ENCODE measurements around the gene PAPPA2.

The PAPPA2 gene

DNA sequence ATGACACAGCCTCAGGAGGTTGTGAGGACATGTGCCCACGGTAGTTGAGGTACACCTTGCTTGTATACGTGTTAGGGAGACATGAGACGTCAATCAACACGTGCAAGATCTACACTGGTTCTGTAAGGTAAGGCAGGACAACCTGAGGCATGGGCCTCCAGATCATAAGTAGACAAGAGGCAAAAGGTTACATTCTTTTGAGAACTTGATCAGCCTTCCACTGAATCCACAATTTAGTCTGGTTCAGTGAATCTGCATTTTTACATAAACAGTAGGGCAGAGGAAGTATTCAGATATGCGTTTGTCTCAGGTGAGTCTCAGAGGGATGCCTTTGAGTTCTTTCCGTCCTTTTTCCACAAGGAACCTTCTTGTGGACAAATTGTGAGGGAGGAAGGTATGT, 352.6 kb downstream of the PAPPA2 start:
- no peak for DNase-seq

DNA sequence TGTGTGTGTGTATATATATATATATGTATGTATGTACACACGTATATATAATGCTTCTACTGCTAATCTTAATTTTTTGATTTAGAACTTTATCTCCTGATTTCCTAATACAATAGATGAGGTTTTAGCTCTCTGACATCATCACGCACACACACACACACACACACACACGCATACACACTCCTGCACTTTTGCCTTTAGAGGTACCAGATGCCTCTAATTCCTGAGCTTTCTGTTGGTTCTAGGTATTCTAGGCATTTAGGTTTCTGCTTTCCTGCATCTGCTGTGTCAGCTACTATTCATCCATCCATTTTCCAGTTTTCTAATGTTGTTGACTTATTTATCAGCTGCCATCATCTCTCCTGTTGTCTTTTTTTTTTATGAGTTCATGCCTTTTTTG, 353.3 kb downstream of the PAPPA2 start:
- DNase-seq, result no peak

DNA sequence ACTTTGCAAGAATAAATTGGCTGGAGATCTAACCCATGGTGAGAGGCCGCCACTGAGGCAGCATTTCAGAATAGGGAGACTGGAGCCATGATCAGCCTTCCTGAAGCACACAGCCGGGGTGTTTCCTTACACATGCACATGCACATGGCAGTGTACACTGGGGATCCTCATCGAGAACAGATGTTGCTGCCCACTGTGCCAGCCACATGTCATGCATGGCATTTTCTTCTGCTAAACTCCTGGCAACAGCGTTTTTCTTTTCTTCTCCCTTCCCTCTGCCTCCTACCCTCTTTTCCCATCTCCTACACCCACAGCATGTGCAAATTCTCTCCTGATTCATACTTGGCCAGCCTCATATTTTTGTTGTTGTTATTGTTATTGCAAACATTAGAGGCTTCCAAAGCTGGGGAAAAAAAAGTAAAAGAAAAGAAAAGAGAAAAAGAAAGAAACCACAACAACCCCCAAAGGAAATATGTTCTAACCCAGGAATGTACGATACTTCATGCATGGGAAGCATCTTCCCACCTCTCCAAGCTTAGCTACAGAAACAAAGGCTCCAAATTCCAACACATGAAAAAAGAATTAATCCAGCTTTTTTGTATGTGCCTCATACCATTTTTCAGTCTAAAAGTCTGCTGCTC, 357.5 kb downstream of the PAPPA2 start:
- no peak for DNase-seq

DNA sequence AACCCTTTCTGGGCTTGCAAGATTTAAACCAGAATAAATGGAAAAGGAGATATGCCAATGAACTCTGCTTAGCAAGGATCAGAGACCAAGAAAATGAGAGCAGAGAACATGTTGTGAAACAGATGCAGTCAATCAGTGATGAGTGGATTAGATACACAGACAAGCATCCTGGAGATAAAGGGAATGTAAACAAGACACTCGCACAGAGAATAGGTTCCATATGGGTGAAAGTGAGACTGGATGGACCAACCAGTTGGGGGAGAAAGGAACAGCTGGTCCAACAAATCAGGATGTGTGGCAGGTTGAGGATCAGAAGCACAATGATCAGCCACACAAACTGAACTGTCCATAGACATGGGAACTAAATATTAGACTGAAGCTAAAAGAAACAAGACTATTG, 363.3 kb downstream of the PAPPA2 start:
- no peak for DNase-seq

DNA sequence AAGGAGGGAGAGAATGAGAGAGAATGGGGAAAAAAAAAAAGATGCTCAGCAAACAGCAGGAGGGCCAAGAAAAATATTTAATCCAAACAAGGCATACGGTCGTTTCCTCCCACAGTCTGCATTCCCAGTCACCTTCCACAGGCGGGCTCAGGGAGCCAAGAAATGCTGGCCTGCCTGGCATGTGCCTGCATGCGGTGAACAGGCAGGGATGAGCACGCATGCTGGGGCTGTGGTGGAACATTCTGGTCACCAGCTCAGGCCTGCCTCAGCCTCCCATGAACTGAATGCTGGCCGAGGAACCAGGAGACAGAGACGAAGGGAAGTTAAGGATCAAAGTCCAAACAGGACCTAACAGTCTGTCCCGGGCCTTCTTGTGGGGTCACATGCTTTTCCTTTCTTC, 366.3 kb downstream of the PAPPA2 start:
- no peak for DNase-seq

DNA sequence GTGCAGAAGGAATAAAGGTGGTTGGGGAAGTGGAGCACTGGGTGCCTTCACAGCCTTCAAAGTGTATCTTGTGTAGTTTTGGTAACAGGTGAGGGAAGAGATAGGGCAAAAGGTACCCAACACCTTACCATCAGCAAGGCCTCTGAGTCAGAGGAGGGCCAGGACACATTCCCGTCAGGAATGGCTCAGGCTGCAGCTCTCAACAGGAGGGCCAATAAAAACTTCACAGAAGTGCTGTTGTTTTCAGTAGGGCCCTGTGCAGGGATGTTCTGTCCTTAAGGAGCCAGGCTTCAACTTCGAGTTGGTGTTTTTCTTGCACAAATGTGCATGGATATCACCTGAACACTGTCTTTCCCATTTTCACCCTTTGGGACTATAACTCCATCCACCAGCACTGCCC, 368.2 kb downstream of the PAPPA2 start:
- DNase-seq, result no peak

DNA sequence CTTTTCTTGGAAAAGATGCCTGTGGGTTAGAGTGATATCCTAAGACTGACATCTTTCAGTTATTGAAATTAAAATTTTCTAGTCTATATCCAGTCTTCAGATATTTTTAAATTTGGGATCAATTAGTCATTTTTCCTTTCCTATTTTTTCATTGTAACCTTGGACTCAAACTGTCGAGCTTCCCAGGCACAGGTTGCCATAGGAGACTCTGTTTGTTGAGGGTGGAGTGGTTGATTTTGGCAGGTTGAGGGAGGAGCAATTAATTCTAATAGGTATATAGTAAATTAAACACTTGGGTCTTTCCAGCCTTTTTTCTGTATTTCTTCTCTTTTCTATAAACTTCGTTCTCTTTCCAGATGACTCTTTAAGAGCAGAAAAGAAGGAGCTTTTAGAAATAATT, 374.7 kb downstream of the PAPPA2 start:
- DNase-seq, result no peak

DNA sequence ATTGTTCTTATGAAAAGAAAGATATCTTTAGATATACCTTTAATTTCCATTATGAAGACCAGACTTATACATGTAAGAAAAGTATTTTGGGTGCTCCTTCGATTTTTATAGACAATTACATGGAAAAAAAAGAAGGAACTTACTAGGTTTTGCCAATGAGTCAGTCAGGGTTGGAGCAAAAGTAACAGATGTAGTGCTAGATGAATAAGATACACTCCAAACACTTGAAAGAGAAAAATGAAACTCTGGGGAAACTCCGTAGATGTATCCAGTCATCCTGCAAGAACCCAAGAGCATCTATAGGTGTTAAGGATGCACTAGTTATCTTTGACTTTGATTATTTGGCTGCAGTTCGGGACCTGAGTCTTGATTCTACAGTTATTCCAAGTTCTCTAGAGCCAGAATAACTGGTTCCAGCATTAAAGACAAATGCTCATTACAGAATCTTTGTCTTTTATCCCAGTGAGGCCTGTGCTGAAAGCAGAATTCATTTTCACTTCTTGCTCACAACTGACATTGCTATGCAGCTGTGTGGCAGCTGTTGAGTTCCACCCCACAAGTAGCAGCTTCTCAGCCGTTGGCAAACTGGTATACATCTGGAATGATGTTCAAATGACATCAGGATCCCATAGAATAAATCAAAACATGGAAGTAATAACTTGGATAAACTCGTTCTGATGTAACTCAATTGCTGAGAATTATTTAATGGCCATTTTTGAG, 375.5 kb downstream of the PAPPA2 start:
- DNase-seq, result no peak

DNA sequence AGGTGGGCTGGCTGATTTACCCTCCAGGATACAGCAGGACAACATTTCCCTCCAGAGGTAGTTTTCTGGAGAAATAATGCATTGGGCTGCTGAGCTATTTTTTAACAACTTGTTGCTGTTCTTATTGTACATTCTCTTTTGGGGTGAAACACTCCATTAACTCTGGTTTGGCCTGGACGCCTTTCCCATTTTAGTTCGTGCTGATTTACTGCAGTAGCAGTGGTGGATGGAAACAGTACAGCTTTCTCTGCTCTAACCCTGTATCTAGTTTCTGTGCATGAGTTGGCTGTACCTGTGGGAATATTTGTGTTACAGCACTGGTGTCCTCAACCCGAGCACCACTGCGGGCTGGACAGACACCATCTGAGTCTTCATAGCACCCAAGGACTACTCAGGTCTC, 376.2 kb downstream of the PAPPA2 start:
- DNase-seq, result no peak

DNA sequence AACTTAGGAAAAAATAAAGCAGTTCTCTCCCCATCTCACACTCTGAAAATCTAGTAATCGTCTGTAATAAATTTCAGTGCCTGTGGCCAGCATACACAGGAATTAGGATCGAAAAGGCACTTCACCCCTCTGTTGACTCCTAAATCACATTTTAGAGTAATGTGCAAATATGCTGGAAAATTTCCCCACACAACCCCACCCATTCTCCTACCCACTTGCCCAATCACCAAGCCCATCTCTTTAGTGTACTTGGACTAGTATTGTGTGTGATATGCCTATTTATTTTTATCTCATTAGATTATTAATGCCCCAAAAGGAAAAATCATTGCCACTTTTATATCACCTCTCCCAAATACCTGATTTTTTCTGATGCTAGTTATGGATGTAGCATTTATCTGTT, 378.3 kb downstream of the PAPPA2 start:
- no peak for DNase-seq

DNA sequence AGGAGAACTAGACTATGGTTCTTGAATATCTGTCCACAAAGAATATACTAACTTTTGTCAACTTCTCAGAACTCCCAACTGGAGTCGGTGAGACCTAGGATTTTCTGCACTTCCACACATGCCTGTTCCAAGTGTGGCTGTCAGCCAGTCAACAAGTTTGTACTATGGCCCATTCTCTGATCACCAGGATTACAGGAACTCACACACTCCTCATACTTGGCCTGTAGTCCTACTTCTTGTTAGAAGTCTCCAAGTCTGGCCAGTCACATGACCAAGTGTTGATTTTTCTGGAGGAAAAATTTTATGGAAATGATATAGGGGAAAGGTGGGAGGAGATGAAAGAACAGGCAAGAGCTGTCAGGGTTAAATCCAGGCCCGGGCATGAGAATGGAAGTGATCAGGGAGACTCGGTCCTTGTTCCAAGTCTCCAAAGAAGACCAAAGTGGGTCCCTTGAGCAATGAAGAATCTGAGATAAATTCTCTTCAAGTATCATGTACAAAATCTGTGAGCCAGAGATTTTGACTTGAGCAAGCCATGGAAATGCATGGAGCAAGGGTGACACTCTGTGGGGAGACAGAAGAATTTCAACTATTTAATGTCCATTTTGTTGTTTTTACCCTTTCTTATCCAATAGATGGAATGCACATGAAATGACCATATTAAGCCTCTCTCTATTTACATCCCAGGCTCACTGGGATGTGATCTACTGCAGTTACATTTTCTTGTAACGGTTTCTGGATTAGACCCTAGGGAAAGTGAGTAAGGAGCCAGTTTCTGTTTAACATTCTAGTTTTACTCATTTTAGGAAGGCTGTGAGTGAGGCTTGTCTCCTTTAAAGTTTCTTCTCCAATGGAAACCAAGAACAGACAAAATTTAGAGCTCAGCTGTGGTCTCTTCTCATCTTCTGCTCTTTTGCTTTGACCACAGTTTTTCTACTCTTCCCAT, 380.6 kb downstream of the PAPPA2 start:
- no peak for DNase-seq

DNA sequence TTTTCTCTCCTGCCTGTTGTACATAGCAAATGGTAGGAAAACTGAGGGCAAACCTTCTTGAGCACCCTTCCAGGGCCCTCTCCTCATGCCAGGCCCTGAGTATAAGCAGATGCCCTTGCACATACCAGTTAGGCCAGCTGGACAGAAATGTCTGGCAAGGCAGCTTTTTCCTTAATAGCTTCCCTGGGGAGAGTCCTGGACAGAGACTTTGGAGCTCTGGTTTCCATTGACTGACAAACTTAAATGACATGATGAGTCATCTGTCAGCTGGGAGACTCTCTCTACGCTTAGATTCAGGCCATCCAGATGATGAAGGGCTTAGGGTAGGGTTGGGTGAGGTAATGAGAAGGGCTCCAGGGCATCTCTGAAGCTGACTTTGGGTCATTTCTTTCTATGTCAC, 384.1 kb downstream of the PAPPA2 start:
- no peak for DNase-seq

DNA sequence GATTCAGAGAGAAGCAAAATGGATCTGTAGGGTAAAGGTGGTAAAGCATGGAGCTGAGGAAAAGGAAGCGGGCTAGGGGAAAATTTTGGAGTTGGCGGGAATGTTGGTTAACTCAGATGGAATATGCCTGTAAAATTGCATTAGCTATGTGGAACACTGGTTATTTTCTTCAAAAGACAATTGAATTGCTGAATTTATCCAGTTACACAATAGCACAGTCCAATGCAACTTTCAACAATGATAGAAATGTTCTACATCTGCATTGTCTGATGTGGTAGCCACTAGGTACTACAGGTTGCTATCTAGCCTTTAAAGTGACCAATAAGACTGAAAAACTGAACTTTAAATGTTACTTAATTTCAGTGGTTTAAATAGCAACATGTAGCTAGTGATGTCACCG, 386.3 kb downstream of the PAPPA2 start:
- no peak for DNase-seq

DNA sequence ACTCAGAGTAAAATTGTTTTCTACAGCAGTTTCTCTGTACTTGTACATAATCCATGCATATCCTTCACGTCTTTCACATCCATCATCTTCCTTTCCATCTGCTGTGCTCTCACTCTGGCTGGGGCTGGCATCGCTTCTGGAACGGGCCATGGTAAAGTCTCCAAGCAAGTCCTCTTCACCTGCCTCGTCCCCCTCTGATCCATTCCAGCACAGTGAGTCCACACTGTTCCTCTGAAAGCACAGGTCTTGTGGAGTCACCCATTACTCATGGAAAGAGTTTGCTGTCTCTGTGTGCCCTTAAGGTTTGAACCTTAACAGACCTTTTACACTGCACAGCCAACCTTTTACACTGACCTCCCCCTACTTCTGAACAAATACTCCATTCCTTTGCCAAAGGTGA, 387.9 kb downstream of the PAPPA2 start:
- no peak for DNase-seq

DNA sequence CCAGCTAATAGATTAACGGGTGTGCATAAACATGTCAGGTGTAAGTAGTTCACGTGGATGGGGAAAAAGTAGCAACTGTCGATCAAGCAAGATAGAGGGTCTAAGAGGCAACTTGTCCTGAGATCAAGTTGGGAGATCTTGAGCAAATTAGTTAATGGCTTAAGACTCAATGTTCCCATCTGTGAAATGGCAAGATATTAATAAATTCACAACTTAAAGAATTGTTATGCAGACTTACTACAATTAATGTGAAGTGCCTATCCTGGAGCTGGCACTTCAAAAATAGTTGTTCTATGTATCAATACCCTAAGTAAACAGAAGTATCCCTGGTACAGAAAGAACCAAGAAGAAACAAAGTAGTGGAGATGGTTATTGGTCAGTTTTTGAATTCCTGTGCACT, 389.1 kb downstream of the PAPPA2 start:
- no peak for DNase-seq

DNA sequence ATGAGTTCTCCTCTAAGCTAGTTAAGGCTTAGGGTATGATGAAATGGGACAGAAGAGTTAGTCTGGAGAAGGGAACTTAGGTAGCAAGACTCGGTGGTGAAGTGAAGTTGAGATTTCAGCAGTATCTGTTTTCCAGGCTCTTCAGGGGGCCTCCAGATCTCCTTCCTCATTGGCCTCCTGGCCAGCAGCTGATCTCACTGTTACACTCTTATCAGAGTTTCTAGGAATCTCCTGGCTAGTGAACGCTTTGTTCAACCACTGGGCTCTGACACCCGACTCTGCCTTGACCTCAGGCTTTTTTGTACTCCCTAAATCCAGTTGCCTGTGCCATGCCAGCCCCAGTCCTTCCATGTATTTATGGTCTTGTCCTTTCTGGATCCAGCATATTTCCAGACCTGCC, 390.5 kb downstream of the PAPPA2 start:
- DNase-seq, result no peak

DNA sequence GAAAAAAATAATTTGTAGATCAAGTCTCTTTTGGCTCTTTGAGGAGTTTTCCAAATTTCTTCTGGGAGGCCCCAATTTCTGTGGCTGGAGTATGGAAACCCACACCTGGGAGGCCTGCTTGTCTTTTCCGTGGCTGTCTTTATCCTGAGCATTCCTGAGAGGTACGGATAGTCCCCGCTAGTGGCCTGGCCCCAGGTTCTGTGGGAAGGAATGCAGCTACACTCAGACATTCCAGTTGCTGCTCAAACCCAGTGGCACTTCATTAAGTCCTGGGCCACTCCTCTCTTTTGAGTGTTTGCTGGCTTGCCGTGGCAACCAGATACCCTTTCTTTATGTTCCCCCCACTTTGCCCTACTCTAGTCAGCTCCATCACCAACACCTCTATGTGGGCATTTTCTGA, 391.1 kb downstream of the PAPPA2 start:
- no peak for DNase-seq

DNA sequence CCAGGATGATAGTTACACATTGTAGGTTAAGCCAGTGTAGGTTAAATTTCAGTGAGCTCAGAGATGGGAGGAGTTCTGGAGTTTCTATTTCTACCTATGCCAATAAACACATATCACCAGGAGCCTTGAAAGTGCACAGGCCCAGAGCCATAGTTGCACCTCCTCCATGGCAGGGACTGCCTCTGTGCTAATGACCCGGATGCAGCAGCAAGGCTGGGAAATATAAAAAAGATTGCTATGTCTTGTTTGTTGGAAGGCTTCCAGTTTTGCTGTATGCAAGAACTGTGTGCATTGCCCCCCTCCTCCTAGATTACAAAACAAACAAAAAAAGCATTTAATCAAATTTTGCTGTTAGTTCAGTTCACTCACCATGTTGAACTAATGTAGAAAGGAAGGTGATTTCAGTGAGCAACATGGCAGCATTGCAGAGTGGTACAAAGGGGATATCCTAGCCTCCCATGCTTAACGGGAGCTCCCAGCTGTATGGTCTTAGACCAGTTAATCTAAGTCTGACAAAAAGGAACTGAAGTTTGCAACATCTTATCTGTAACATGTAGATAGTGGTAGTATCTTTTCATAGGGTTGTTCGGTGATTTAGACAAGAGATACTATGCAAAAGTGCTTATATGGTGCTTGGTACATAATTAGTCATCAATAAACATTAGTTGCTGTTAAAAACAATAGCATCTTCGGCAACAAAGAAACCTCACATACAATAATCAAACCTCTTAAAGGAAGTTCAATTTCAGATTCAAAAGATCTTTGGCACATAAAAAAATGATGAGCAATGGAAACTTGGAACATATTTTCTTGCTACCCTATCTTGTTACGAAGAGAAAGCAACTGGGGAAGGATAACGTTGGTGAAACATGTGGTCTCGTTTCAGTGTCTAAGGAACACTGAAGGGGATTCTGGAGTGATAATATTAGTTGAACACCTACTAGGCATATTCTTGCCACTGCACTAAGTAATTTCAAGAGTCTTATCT, 392.1 kb downstream of the PAPPA2 start:
- DNase-seq, result no peak

DNA sequence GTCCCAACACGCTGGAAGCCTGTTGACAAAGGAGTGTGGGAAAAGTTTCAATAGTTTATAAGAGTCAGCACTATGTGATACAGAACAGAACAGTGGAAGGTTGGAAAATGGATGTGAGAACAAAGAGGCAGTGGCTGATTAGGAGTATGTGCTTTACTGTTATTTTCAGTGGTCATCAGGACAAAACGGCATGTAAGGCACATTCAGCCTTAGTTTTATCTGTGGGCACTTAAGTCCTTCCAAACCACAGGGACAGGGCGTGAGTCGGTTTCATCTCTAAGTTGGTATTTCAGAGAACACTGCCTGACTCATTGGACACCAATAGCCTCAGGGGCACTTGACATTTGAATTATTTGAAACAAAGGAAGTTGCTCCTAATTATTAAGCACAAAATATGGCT, 394.7 kb downstream of the PAPPA2 start:
- no peak for DNase-seq

DNA sequence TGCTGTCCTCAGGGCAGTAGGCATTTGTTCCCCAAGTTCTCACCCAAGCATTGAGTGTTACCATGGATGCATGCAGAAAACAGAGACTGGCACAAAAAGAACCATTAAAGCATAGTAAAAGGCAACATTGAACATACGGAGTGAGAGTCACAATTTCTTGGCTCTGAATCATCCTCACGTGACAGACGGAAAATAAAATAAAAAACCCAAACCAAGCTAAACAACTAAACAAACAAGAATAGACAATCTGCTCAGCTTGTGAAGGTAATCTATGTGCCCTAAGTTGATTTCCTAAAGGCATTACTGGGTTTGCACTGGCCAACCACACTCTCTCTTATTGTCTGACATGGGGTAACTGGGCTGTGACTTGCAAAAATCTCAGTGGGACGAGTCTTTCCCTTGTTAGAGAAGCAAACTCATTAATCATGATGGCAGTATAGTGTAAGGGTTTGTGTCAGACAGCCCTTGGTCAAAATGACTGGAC, 395.5 kb downstream of the PAPPA2 start:
- no peak for DNase-seq

DNA sequence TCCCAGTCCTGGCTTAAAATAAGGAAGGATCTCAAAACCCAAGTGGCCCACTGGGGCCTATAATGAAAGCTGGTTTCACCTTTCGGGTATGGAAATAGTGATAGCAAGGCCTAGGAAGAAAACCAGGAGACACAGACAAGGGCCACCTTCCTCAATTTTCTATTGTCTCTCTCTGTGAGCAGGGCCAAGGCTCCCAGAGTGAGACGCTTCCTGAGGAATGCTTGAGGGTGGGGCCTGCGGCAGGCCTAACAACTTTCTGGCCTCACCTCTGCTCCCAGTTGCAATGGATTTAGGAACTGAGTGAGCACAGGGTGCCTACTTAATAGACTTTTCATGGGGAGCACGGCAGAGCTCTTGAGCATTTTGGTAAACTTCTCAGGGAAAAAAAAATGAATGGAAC, 400.6 kb downstream of the PAPPA2 start:
- DNase-seq, result no peak

DNA sequence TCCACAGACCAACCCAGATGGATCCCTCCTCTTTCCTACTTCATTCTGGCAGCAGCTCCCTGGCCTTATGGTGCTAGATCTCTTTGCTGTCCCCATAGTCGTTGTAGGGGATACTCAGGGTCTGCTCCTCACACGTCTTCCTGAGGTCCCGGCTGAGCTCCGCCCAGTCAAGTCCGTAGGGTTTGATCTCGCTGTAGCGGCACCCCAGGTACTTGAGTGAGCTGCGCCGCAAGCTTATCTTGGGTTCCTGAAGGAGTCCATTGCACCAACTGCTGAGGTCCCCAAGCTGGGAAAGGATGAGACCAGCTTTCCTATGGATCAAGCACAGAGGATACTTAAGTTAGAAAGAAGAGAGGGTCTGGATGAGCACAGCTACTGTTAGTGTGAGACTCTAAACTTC, 401.2 kb downstream of the PAPPA2 start:
- no peak for DNase-seq

Measured in NCI-H146 (cell line).